Myocyte (in vitro differentiated cells): ENCODE data around the gene RNF121. TPM values are rescaled to one million over a fixed set of nuclear protein-coding genes. Genes with fewer than 3 reads are reported as not detected.

Experiments used
- DNase-seq: peaks from one replicate; pipeline ENCODE4 v3.0.0-alpha.2; 2012; ENCODE audit warnings: low read depth
- total RNA-seq: library from RNA; depleted of rRNA; stranded (reverse); fragments of >200 nt; gene quantifications from 2 replicates; pipeline ENCODE4 v1.2.3, GENCODE V29; 2014

The RNF121 gene
- total RNA-seq, 1 donor from 2014 or later, result 45.3 TPM

- DNase-seq, result no peak
Measured at GRCh38 chr11:71934213-71934612, 5.4 kb downstream of the RNF121 start.

- DNase-seq, result no peak
Measured at GRCh38 chr11:71935338-71935925, 6.6 kb downstream of the RNF121 start.

- DNase-seq, result no peak
Measured at GRCh38 chr11:71936825-71937224, 8.0 kb downstream of the RNF121 start.

DNA sequence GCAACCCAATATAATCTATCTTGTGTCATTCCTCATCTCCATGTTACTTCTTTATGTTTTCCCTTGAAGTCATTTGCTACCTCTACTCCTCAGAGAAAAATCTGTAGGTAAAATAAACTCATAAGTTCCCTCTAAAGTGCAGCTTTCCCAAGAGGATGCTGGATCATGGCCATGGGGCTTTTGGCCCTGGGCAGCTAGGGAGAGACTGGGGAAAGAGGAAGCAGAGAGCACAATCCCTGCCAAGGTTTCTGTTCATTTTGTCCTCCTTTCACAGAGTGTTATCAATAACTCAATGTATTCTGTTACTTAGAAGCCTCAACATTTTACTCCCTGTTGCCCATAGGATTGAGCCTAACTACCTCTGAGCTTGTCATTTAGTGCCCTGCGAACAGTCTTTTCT, 9.0 kb downstream of the RNF121 start:
- DNase-seq, result no peak

- DNase-seq, result peak; percentile 30
Measured at GRCh38 chr11:71940561-71941219, 11.8 kb downstream of the RNF121 start.

- DNase-seq, result peak; percentile 26
Measured at GRCh38 chr11:71946144-71946571, 17.3 kb downstream of the RNF121 start.

- DNase-seq, result no peak
Measured at GRCh38 chr11:71947498-71947897, 18.7 kb downstream of the RNF121 start.

GRCh38 chr11:71948314-71949027, 19.6 kb downstream of the RNF121 start:
- DNase-seq, result peak; percentile 43

DNA sequence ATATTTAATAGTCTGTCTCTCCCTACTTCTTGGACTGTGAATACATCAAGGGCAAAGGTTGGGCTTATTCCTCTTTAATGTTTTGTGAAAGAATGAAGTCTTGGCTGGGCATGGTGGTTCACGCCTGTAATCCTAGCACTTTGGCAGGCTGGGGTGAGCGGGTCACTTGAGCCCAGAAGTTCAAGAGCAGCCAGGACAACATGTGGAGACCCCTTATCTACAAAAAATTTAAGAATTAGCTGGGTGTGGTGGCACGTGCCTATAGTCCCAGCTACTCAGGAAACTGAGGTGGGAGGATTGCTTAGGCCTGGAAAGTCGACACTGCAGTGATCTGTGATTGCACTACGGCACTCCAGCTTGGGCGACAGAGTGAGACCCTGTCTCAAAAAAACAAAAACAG, 20.2 kb downstream of the RNF121 start:
- DNase-seq, result no peak

DNA sequence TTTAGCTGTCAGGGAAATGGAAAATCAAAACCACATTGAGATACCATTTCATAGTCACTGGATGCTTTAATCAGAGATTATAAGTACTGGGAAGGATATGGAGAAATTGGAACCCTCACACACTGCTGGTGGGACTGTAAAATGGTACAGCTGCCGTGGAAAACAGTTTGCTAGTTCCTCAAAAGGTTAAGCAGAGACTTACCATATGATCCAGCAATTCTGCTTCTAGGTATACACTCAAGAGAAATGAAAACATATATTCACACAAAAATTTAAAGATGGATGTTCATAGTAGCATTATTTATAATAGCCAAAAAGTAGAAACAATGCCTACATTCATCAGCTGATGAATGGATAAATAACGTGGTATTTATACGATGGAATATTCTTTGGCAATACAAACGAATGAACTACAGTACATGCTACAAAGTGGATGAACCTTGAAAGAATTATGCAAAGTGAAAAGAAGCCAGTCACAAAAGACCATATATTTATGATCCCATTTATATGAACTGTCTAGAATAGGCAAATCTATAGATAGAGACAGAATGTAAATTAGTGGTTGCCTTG, 23.0 kb downstream of the RNF121 start:
- DNase-seq, result no peak

DNA sequence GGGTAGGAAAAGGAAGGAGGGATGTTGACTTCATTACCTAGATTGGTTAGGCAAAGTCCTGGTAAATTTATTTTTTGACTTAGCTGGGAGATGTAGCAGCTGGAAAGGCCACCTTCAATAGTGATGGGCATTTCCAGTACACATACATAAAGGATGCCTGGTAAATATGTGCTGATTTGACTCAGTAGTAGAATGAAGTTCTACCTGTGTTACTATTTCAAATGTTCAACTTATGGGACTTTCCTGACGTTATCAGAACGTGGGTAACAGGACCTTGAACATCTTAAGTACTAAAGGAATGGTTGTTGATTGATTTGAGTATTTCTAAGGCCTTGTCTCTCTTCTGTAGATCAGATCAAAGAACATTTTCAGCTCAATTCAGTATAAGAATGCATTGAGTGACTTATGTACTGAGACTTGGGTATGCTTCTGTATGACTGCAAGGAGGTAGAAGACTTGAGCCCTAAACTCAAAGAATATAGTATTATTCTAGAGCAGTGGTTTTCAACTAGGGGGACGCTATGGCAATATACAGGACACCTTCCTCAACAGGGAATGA, 27.1 kb downstream of the RNF121 start:
- no peak for DNase-seq

- DNase-seq, result peak; percentile 22
Measured at GRCh38 chr11:71962428-71963038, 33.7 kb downstream of the RNF121 start.

DNA sequence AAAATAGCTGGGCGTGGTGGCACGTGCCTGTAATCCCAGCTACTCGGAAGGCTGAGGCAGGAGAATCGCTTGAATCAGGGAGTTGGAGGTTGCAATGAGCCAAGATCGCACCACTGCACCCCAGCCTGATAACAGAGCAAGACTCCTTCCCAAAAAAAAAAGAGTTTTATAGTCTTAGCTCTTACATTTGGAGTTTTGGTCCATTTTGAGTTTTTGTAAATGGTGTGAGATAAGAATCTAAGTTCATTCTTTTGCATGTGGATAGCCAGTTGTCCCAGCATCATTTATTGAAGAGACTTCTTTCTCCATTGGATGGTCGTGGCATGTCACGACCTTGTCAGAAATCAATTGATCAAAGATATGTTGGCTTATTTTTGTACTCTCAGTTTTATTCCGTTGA, 34.6 kb downstream of the RNF121 start:
- DNase-seq, result no peak

DNA sequence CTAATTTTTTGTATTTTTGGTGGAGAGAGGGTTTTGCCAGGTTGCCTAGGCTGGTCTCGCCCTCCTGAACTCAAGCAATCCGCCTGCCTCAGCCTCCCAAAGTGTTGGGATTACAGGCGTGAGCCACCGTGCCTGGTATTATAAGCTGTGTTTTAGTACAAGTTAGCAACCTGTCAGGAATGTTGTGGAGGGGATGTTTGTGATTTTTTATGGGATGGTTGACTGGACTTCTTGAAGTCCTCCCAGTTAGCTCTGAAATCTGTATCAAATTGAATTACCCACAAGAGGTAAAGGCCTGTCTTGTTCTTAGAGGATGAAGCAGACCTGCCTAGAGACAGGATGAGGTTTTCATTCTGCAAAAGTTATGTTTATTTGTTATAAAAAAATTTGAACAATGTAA, 35.8 kb downstream of the RNF121 start:
- DNase-seq, result no peak

- no peak for DNase-seq
Measured at GRCh38 chr11:71971680-71972079, 42.8 kb downstream of the RNF121 start.

GRCh38 chr11:71976551-71976950, 47.7 kb downstream of the RNF121 start:
- DNase-seq, result no peak

- no peak for DNase-seq
Measured at GRCh38 chr11:71977090-71977489, 48.2 kb downstream of the RNF121 start.

DNA sequence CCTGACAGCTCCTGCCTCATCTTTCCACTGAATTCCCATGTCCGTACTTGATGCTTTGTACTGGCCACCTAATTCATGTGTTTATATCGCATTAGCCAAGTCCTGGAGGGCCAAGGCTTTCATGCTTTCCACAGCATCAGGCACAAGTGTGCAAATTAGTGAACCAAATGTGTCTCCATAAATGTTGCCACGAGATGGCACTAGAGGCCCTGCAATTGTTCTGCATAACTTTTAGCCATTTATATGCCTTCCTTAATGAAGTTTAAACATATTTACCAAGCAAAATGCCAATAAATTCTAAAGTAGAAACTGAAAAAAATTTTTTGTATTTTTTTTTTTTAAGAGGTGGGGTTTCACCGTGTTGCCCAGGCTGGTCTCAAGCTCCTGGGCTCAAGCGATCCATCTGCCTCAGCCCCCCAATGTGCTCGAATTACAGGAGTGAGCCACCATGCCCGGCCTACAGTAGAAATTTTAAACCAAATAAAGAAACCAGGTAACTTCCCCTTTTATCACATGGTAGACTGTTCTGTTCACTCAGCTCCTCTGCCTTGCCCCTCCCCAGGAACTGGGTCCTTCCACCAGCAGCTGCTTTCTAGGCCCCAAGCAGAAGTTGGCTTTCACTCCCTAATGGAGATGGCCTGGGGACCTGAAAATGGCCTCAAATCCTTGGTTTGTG, 49.0 kb downstream of the RNF121 start:
- peak; percentile 61 for DNase-seq

GRCh38 chr11:71979094-71979493, 50.2 kb downstream of the RNF121 start:
- no peak for DNase-seq

DNA sequence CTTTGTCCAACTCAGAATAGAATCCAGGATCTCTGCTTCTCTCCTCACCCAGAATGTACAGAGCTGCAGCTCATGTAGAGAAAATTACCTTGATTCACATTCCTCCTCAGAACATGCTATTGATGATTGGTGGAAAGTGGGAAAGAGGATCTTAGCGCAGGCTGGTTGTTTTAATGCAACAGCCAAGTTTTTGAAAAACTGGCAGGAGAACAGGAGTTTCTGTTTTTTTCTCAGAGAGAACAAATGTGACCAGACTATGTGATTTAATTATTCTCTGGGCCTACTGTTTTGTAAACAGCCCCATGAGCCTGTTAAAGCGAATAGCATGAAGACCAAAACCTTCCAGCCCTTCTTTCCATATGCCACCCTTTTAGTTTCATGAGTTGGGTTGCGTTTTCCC, 50.8 kb downstream of the RNF121 start:
- no peak for DNase-seq

DNA sequence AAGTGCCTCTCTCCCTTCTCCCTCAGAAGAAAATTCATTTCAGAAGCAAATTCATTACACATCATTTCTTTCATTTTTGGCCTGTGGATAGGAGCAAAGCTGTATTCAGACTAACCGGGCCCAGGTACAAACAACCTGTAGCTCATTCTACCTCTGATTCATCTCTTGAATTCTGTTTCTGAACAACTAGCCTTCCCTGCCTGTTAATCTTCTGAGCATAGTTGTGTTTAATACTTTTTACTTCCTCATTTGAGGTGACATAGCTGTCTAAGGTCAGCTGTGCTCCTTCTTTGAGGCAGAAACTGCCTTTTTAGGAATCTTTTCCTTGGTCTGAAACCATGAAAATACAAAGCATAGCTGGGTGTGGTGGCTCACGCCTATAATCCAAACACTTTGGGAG, 57.3 kb downstream of the RNF121 start:
- no peak for DNase-seq
